Activated T-helper 1 cell treated with Interleukin-2 at 50 U/mL for 16 hours (primary cell): Measurements from ENCODE around the gene ARHGAP30.

ENCODE experiments used
- DNase-seq: peaks from one replicate; pipeline ENCODE4 v3.0.0-alpha.2; 2020; ENCODE audit warnings: low read depth

ARHGAP30 gene

DNA sequence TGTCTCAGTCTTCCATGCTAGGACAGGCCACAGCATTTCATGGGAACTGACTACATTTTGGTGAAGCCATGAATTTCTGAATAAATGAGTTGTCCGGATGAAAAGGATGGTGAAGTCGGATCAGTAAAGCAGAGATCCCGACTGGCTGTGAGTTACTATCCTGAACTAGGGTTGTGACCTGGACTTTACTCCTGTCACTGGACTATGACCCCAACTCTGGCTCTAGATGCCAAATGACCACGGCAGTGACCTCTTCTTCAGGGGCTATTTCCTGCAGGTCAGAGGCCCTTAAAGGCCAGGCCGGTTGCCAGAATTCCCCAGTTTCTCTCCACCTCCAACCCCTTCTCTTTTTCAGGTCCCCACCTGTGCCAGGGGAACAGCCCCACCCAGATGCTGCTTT lies 21.4 kb upstream of the ARHGAP30 start:
- no peak for DNase-seq

DNA sequence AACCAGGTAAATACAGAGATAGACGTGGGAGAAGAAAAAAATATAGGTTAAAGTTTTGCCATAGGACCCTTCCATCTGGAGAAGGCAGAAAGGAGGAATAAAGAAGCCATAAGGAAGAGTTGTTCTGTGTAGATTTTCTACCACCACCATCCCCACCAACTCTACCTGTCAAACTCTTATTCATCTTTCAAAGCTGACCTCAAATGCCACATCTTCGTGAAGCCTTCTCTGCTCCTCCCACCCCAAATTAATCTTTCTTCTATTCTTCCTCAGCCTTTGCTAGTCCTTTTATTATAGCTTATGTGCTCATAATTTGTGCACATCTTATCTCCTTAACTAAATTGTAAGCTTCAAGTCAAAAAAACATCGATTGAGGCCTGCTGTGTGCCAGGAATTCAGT lies 20.9 kb upstream of the ARHGAP30 start:
- DNase-seq, result no peak

DNA sequence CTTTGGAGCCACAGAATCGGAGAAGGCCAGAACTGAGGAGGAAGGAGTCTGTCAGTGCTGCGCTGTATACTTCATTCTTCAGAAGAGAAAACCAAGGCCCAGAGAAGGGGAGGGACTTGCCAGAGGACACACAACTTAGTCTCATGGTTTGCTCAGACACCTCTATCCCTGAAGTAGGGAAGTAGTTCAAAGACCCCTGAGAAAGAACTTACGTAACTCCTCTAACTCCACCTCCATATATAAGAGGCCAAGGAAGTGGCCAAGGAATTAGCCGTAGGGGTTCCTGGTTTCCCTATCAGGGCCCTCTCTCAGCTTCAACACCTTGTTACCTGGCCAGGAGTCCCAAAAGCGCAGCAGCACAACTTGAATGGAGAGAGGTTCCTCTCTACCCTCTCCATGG lies 20.2 kb upstream of the ARHGAP30 start:
- DNase-seq, result no peak

DNA sequence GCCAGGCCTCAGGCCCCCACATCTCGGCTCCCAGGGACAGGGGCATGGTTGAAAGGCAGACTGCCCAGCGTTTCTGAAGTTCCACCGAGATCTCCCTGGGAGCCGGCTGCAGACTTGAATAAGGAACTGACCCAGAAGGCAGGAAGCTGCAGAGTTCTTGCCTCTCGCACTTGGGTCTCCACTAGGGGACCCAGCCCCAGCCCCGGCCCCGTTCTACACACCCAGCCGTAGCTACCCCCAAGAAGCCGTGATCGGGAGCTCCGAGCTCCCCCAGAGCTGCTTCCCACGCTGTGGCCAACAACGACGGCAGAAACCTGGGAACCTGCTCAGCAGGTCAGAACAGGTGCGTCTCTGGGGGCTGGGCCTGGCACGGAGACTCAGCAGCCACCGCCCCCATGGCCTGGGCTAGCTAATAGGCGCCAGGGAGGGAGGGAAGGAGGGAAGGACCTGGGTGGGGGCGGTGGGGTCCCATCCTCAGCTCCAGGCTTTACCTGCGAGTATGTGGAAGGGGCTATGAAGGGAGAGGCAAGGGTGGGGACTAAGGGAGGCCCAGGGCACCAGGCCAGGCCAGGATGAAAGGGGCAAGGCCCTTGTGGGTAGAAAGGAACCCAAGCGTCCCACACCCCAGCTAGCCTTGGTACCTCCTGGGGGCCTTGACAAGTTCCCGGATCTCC lies 19.7 kb upstream of the ARHGAP30 start, which contains the start of gene NECTIN4:
TSS of gene NECTIN4 (minus strand) at position 308 of the 674 bp plus-strand sequence. CDS start at position 46, 262 bp downstream.
- DNase-seq, result no peak

DNA sequence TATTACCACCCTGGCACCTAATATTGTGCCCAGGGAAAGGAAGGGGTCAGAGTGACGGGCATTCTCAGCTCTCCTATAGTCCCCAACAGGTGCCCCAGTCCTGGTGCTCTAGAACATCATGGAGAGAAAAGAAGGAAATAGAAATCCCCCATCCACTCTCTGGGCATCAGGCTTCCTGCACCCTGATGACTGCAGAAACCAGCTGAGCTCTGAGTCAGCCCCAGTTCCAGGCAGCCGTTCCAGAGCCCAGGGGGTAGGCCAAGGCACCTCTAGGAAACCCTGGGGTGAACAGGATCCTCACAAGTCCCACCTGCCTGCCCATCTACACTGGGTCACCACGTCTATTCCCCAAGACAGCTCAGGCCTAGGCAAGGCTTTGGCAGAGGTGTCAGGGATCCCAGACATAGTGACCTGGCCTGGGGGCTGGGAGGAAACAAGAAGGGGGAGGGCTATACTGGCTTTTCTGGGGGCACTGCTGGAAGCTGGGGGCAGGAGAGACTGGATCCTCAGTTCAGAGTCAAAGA lies 19.0 kb upstream of the ARHGAP30 start:
- DNase-seq, result no peak

DNA sequence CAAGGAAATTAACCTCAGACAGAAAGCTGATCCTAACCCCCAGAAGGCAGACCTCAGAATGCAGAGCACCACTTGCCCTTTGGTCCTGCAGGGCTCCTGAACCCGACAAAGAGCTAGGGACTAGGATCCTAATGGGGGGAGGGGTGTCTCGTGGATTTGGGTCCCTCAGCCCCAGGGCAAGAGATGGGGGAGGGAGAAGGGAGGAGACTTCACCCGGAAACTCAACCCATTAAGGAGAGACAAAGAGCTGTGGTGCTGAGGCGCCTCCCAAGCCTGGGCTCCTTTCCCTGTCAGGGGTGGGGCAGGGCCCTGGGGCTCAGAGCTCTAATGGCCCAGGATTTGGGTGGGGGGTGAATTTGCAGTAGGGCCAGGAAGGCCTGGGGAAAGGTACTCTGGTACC lies 16.8 kb upstream of the ARHGAP30 start:
- DNase-seq, result no peak

DNA sequence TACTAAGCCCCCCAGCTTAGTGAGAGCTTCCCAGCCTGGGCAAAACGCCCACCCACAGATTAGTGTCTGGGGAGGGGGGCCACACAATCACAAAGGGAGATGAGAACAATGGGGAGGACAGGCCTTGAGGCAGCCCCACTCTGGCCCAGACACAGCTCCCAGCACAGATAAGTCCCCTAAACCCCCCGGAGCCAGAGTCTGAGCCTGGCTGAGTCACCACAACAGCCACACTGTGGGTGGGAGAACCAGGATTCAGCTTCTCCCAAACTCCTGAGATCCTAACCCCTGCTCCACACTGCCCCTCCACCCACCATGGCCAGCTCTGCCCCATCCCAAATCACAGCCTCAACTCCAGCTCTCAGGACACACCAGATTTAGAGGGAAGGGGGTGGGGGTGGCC lies 15.5 kb upstream of the ARHGAP30 start:
- no peak for DNase-seq

DNA sequence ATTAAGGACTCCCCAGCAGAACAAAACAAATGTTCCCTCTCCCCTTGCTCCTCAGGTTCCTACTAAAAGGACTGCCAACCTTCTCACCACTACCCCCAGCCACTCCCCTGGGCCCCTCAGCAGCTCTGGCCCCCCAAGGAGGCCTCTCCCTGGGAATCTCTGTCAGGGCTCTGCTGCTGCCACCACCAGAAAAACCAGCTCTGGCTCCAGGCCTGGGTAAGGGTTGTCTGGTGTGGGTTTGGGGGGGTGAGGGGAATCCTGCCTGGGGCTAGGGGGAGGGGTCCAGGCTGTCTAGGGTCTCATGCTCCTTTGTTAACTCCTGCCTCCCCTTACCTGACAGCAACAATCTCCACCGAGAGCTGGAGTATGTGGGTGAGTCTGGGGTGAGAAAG lies 14.9 kb upstream of the ARHGAP30 start:
- DNase-seq, result no peak

DNA sequence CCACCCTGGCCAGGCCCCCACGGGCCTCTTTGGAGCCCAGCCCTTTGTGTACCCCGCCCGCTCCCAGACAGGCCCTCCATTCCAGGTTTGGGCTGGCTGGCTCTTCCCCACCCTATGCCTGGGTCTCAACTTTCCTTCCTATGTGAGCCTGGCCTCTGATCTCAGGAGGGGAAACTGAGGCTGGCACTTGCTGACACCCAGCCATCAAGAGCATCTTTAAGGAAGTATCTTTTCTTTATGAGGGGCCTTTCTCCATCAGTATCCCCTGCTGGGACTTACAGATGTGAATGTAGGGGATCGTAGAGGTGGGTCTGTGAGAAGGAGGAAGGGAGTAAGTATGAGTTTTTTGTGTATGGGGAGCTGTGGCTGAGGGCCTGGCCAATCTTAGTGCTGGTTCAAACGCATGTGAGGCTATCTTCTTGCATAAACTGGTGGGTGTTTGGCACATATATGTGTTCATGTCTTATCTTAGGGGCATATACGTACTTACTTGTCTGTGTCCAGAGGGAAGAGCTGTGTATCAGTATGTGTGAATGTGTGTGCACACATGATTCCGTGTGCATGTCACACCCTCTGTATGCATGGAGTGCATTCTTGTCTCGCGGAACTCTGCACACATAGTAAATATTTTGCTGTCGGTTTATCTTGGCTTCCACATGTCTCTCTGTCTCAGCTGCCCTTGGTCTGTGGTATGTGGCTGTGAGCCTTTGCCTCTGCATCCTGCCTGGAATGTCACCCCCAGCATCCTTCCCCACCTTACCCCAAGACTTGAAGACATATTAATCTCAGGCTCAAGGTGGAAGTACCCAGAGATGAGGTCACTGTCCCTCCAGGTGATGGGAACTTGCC lies 14.3 kb upstream of the ARHGAP30 start:
- no peak for DNase-seq

DNA sequence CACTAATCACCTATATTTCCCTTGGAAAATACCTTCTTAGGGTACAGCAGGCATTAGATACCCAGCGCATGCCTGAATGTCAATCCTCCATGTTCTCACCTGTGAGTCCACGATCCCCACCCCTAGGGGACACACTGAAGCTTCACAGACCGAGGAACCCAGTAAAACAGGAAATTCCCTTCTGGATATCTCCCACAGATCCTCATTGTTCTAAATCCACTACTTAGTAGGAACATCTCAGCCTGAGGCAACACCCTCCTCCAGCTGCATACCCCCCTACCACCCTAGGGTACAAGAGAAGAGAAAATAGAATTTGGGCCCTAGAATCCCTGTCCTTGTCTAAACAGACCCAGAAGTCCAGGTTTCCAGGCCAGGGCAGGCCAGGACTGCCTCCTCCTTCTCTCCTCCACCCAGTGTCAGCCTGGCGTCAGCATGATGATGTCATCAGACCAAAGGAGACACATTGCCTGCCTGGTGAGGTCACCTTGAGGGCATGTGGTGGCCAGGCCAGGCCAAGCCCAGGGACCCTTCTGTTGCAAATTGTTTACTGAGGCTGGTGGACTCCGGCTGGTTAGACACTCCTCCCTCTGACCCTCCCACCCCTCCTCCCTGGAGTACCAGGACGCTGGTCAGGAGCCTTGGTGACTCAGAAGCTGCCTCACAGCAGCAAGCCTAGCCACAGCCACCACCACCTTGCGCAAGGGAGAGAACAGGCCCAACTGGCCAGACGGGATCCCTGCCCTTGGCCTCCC lies 13.5 kb upstream of the ARHGAP30 start:
- no peak for DNase-seq

DNA sequence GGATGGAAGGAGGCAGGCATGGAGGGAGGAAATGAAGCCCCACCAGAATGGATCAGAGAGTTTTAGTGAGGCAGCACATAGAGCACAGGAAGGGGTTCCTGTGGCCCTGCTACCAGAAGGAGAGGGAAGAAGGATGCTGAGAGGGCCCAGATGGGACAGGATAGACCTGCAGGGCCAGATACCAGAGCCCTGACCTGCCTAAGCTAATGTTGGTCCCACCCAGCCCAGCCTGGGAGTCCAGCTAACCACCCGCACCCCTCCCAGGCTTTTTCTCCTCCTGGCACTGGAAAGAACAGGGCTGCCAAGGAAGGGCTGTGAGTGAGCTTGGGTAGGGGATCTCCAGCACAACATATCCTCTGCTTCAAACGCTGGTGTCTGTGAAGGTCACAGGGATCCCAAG lies 12.8 kb upstream of the ARHGAP30 start:
- no peak for DNase-seq

DNA sequence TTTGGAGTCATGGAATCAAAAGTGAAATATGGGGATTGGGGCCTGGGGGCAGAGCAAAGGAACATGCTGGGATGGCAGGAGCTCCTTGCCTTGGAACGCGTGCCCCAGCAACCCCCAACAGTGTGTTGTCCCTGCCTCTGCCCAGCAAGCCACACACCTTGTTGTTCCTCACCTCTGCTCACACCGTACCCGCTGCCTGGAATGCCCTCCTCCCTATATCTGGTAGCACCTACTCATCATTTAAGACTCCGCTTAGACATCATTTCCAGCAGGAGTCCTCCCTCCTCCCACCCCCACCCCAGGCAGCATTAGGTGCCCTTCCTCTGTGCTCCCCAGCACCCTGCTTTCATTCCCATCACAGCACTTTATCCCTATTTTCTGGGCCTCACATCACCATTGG lies 11.8 kb upstream of the ARHGAP30 start:
- no peak for DNase-seq

DNA sequence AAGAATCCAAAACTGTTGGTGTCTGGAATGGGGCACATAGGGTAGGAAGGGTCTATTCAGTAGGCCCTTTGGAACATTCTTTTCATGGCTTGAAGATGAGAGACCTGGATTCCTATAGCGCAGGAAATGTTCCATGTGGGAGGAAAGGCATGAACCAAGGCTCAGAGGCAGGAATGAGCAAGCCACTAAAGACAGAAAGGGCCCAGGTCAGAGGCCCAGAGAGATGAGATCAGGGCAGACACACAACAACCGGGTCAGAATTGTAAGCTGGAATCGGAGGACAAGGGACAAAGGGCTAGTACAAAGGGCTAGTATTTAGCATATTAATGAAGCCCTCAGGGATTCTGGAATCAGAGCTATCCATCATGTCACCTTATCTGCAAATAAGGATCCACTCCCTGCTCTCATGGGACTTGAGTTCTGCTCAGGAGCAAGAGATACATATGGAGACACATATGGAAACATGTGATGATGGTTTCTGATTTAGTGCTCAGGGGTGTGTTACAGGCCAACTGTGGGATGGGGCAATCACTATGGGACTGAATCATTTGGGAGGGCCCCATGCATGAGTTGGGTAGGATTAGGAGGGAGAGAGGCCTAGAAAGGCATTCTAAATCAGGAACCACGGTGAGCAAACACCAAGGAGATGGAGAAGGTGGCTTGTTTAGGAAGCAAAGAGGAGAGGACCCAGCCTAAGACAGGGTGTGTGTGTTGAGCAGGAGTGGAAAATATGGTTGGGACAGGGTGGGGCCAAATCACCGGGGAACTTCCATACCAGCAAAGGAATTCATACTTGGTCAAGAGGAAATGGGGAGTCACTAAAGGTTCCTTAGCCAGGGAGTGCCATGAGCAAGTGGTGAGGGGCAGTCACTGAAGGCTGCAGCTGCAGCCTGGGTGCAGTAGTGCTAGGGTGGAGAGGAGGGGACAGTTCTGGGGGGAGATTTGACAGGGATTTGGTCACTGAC lies 11.0 kb upstream of the ARHGAP30 start:
- DNase-seq, result no peak

DNA sequence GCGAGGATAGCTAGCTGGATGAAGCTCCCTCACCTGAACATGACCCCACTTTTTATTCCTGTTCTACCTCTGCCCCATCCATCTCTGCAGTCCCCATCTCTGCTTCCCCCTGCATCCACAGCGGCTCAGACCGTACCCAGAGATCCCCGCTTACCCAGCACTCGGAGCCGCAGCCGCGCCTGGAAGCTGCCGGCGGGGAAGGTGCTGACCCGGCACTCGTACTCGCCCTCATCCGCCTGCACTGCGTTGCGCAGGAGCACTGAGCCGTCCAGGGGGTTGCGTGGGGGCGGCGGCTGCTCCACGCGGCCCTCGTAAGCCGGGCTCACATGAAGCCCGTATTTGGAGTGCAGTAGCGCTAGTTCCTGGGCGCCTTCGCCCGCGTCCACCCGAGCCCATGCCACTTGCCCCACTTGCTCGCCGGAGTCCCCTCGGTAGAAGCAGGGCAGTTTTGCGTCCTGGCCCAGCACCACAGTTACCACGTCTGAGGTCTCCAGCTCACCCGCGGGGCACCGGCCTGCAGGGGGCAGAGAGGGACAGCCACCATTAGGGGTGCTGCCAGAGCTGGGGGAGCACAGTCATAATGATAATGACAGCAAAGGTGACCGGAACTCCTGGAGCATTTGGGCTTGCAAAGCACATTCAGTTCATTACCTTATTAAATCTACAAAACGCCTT lies 9.9 kb upstream of the ARHGAP30 start:
- no peak for DNase-seq

DNA sequence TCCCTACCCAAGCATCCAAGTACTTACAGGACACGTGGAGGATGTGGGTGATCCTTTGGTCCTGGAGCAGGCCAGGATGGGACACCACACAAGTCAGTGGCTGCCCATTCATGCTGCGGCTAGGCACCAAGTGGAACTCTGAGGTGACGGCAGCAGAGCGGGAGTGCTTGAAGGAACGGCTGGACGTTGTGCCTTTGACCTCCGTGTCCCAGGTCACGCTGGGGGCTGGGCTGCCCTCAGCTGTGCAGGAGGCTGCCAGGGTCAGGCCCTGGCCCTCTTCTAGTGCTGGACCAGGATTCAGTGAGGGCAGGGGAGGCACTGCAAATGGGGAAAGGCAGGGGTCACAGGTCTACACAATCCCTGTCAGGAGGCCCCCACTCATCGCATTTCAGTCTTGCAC lies 7.7 kb upstream of the ARHGAP30 start:
- no peak for DNase-seq

DNA sequence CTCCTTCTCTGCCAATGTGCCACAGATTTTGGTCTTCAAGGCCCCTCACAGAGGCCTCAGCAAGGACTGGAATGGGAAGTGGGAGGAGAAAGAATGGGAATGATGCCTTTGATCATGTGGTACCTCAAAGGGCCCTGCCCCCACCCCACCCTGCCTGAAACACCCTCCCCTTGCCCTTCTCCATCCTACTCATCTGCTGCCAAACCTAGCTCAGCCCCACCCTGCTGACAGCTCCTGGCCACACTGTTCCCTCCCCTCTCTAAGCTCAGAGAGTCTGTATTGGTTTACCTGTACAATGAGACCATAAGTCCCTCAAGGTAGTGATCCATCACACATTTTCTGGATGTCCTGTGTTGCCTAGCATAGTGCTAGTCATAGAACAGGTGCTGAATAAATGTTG lies 6.7 kb upstream of the ARHGAP30 start:
- DNase-seq, result no peak

DNA sequence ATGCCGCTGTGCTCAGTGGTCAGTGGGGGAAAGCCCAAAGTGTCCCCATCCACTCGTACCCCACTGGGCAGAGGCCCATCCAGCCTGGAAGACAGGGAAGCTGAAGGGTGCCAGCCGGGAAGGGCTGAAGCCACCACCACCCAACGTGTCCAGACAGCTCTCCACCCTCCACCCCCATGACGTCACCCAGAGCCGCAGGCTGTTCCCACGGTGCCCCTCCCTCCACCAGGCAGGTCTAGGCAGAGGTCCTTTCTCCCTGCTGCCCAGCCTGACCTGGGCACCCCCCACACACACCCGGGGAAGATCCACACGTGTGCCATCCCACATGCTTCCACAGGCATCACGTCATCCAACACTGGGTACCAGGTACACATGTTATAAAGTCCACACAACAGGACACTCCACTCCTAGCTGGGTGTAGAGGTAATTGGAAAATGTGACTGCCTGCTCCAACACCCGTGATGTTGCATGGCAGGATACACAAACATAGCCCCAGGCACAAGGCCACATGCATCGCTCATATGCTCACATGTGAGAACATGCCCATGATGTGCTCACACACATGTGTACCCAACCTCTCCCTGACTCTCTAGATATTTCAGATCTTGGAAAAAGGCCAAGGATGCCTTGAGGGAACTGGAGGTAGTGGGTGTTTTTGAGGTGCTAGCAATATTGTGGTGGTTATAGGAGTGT lies 5.1 kb upstream of the ARHGAP30 start:
- DNase-seq, result no peak

DNA sequence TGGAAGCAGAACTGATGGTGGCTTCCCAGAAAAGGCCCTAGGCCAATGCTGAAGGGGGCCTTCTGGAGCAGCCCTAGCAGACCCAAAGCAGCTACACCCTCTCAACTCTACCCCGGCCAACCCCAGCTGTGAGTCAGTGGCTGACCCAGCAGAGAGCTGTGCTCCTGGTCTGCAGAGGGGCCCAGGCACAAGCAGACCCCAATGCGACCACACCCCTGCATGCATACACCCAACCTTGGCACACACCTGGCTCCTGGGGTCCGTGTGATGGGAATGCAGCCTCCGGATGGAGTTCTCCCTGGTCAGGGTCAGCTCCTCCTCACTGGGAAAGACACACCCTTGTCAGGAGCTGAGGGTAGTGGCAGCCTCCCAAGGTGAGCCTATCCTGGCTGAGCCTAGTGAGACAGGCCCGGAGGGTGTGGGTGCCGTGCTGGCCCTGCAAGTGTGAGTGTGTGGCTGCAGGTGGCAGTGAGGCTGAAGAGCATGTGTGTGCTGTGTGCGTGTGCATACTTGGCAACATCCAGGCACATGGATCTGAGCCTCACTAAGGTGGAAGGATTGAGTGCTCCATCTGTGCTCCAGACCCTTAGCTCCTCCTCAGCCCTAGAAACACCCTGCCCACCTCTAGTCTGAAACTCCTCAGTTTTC lies 3.9 kb upstream of the ARHGAP30 start:
- no peak for DNase-seq

DNA sequence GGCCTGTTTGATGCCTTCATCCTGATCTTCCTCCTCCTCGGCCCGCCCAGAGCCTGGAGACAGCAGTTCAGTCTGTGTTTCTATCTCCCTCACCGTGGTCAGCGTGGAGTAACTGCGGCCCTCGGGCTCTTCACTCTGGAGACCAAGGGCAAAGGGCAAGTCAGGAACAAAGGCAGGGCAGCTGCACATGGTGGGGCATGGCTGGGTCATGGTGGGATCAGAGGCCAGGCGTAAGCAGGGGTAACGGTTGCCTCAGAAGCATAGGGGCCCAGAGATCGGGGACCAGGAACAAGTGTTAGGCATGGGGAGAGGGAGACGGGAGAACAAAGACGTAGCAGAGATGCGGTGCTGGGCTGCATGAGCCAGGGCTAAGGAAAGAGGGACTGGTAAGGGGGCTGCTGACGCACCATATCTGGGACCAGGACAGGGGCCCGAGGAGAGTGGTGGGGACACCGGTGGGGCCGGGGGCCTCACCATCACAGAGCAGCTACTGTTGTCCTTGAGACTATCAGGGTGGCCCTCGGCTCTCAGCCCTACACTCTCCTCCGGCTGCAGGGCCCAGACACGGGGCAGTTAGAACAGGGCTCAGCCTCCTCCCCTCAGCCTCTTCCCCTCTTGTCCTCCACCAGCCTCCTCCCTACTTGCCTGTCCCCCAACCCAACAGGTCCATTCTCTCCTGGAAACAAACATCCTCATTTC lies 3.2 kb upstream of the ARHGAP30 start:
- no peak for DNase-seq
